SIG-M5 treated with dmso at 0.1 percent for 504 hours (cell line): ENCODE measurements around the gene NPAS2.

Experiments
- DNase-seq: peaks from one replicate; lab custom pipeline; 2025; ENCODE audit not compliant: unreplicated experiment; lab: John Stamatoyannopoulos, UW

Gene NPAS2, protein sequence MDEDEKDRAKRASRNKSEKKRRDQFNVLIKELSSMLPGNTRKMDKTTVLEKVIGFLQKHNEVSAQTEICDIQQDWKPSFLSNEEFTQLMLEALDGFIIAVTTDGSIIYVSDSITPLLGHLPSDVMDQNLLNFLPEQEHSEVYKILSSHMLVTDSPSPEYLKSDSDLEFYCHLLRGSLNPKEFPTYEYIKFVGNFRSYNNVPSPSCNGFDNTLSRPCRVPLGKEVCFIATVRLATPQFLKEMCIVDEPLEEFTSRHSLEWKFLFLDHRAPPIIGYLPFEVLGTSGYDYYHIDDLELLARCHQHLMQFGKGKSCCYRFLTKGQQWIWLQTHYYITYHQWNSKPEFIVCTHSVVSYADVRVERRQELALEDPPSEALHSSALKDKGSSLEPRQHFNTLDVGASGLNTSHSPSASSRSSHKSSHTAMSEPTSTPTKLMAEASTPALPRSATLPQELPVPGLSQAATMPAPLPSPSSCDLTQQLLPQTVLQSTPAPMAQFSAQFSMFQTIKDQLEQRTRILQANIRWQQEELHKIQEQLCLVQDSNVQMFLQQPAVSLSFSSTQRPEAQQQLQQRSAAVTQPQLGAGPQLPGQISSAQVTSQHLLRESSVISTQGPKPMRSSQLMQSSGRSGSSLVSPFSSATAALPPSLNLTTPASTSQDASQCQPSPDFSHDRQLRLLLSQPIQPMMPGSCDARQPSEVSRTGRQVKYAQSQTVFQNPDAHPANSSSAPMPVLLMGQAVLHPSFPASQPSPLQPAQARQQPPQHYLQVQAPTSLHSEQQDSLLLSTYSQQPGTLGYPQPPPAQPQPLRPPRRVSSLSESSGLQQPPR

DNA sequence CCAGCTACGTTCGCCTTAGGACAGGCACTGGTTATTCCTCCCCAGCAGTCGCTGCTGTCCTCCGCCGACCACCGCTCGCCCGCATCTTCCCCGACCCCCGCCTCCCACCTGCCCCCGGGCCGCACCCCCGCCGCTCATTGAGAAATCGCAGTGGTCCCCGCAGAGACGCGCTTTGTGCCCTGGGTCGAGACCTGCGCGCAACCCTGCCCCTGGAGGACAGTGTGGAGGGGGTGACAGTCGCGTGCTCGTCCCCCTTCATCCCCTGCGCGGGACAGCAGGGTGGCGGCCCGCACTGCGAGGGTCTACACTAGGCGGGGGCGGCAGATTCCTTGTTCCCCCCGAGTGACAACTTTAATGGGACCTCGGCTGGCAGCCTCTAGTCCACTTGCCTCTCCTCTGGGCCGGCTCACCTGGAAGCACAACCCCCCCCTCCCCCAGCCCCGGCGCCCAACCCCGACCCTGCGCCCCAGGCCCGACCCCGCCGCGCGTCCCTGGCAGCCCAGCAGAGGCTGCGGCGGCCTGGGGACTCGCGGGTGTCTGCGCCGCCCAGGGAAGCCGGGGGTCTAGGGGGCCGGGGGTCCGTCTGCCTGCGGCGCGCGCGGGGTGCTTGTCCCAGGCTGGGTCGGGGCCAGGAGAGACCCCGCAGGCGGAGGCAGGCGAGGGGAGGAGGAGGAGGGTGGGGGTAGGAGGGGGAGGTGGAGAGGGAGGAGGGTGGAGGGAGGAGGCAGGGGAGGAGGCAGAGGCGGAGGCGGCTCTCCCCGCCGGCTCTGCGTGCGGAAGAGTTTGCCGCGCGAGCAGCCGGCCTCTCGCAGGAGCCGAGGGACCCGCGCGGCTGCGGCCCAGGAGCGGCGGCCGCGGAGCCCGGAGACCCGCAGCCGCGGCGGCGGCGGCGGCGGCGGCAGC is at the start of gene NPAS2:
Gene NPAS2, plus strand, starts transcription at position 770 of the 903 bp plus-strand sequence. CDS start 84,616 bp downstream, outside the sequence.
- no peak for DNase-seq

DNA sequence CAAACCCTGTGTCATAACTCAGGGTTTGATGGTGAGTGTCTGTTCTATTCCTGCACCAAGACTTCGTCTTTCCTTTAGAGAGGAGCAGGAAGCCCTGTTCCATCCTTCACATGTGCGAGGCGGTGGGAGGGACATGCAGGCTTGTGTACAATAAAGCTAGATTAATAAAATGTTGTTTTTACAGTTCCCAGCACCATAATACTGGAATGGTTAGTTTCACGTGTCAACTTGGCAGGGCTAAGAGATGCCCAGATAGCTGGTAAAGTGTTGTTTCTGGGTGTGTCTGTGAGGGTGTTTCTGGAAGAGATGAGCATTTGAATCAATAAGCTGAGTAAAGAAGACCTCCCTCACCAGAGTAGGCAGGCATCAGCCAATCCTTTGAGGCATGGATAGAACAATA is 48.8 kb upstream of the NPAS2 start:
- DNase-seq, result no peak

DNA sequence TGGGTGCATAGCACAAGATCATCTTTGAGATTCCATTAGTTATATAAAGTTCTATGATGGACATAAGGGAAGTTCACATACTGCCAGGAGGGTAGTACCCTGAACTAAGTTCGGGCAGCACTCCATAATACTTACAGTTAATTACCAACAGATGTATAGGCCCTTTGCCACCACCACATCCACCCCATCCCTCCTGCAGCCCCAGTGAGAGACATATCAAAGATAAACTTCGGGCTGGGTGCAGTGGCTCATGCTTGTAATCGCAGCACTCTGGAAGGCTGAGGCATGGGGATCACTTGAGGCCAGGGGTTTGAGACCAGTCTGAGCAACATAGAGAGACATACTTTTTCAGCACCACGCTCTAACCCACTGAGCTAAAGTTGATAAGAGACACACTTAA is 46.4 kb upstream of the NPAS2 start:
- no peak for DNase-seq

DNA sequence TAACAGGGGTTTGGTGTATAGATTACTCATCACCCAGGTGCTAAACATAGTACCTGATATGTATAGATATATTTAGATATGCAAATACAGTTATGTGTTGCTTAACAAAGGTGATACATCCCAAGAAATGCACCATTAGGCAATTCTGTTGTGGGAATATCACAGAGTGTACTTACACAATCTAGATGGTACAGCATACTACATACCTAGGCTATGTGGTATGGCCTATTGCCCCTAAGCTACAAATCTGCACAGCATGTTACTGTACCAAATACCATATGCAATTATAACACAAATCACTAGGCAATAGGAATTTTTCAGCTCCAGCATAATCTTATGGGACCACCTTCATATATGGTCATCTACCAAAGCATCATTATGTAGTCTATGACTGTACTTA is 43.5 kb upstream of the NPAS2 start:
- no peak for DNase-seq

DNA sequence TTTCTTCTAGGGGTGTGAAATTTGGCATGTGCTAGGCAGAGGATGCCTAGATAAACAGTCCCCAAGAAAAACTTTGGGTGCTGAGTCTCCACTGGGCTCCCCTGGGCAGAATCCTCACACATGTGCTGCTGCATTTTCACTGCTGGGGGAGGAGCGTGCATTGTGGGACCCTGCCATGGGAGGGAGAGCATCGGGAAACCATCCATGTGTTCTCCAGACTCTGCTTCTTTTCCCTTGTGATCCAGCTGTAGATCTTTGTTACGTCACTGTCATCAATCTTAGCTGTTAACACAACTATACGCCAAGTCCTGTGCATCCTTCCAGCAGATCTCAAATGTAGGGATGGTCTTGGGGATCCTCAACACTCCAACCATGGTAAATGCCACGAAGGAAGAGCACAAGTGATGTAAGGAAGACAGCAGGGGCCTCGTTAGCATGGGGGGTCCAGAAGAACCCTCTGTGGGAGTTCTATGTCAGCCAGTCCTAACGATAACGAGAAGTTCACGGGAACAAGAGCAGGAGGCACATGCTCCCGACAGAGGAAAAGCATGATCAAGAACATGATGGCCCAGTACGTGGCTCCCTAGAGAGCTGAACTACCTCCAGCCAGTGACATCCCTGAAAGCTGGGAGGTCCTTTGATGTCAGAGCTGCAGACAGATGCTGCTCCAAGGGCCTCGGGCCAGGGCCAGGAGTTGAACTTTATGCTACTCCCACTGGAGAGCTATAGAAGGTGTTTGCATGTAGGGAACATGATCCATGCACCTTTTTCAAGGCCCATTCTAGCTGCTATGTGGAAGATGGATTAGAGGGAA is 41.1 kb upstream of the NPAS2 start:
- no peak for DNase-seq

DNA sequence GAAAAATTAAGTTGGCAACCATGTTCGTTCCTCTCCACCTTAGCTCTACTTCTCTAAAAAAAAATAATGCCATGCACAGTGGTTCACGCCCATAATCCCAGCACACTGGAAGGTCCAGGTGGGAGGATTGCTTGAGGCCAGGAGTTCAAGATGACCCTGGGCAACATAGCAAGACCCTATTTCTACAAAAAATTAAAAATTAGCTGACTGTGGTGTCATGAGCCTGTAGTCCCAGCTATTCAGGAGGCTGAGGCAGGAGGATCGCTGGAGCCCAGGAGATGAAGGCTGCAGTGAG is 40.1 kb upstream of the NPAS2 start:
- no peak for DNase-seq

DNA sequence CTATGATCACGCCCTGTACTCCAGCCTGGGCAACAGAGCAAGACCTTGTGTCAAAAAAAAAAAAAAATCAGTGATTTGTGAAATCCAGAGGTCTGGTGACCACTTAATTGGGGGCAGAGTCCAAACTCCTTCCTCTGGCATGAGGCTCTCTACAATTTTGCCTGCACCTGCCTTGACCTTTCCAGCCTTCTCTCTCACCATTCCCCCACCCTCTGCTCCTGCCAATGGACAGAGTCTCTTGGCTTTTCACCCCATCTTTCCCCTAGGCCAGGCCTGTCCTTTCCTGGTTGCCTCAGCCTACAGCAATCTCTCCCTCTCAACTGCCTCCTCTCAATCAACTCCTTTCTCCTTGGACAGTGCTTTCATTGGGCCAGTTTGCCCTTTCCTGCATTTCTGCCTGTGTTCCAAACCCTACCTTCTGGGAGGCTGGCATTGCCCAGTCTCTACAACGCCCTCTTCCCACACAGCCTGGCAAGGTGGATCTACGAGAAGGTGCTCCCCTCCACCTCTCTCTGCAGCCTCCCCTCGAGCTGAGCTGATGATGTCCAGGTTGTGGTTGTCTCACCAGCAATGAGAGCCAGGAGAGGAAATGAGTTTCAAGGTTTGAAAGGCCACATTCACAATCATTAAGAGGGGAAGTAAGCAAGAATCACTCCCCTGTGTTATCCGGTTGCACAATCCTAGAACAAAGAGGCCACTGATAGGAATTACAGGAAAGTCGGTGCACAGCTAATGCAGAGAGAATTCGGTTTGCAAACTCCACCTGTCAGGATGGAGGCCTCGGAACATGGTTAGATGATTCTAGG is 39.5 kb upstream of the NPAS2 start:
- peak; percentile 76 for DNase-seq

DNA sequence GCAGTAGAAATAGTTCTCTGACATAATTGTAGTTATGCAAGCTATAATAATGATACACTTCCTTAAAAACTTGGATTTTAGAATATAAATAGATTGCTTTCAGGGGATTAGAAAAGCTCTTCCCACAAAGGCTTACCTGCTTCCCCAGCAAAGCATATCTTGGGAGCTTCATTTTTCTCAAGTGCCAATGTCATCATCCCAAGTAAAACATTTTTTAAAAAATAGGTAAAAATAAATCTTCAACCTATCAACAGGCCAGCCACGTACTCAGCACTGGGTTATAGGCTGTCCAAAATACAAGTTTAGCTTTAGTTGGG is 39.0 kb upstream of the NPAS2 start:
- no peak for DNase-seq

DNA sequence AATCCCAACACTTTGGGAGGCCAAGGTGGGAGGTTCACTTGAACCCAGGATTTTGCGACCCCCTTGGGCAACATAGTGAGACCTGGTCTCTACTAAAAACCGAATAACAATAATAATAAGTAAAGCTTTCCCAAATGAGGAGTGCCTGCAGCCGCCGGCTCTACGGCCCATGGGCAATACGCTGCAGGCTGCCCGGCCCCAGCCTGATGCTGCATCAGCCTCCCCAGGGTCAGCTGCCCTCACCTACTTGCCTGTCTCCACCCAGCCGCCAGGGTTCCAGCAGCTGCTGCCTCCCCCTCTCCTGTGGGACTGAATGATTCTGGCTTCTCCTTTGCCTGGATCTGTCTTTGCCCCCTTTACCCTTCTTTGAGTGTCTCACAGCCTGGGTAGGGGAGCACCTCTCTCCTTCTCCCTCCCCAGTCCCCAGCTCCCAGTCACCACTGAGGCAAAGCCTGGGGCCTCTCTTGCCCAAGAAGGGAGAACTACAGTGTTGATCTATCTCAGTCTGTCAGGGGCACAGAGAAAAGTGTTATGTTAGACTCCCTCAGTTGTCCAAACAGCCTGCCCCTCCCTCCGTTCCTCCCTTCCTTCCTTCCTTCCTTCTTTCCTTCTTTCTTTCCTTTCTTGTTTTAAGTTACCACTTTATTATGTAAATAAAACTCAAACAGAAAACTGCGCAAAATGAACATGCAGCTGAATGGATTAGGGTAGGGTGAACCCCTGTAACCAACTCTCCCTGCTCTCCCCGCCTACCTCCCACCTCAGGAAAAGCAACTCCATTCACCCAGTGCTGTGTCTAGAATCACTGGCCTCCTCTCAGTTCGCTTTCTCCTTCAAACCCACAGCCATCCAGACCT is 38.2 kb upstream of the NPAS2 start:
- DNase-seq, result no peak

DNA sequence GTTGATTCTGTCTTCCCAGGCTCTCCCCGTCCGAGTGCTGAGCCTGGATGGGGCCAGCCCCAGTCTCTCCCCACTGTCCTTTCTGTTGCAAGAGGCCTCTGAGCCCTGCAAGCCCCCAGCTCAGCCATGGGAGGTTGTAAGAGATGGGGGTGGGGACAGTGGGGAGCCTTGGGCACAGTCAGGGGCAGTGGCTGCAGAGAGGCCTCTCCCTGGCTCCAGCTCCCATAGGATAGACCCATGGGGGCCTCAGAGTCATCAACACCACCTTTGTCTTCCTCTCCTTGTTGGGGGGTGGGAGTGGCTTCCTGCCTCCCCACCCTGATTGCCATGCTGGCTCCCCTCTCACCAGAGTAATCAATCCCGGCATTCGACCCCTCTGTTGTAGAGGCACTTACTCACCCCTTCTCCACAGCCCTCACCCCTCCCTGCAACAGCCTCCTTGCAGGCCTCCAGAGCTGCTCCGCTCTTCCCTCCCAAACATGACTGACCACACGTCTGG is 37.5 kb upstream of the NPAS2 start:
- no peak for DNase-seq

DNA sequence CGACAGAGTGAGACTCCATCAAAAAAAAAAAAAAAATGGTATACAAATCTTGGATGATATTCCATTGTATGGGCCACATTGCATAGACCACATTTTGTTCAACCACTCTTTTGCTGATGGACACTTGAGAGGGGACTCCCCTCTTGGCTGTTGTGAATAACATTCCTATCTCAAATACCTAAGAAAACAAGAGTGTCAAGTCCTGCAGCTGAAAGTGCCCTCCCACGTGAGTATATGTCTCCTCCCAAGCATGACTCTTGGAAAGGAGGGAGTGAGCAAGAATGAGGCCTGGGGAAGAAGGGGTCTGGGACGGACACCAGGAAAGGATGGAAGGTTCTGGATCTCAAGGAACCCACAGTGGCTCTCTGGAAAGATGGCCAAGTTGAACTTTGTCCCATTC is 36.0 kb upstream of the NPAS2 start:
- no peak for DNase-seq

DNA sequence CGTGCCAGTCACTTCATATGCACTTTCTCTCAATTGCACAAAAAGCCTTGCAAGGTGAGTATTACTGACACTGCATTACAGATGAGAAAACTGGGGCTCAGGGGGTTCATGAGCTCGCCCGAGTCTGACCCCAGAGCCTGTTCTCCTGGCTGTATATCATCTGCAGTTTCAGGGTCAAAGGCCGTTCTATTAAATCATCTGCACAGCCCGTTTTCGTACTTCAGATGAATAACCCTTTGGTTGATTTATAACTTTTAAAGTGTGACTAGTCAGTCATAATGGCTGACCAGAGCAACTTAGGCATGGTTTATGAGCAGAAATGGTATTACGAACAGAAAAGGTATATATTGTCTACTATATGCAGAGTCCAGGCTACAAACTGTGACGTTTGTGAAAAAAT is 35.3 kb upstream of the NPAS2 start:
- DNase-seq, result no peak

DNA sequence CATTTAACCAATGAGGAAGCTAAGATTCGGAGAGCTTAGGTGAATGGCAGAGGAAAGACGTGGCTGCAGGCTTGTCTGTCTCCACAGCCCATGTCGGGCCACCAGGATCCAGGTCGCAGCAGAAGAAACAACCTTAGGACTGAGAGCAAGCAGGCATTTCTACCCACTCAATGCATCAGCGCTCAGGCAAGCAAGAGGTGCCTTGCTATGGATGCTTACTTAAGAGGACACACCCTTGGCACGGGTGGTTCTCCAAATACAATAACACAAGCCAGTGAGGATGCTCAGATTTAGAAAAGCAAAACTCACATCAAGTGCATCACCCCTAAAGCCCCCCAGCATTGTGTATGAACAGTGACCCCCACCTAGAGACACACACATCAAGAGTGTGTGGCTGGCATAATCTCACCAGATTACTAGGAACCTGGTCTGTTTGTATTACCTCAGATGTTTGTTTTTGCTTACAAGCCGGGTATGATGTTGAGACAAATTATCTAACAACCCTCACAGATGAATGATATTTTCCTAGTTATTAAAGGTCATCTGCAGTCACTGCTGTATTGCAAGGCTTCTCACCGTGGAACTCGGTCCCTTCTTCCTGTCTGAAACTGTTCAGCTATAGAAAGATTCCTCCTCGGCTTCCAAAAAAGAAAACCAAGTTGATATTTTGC is 34.2 kb upstream of the NPAS2 start:
- DNase-seq, result no peak

DNA sequence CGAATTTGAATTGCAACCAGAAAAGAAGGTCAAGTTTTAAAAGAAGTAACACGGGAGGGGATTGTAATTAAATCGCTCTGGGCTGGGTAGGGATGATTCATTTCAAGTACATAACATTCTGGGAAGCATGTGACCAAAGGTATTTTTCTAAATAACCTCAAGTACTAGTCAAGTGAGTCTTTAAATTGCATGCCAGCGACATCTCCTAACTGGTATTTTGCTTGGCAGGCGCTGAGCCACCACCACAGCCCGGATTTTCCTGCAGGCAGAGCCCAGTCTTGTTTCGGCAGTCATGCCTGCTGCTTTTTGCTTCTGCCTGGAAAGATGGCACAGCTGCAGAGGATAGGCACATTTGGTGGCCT is 33.7 kb upstream of the NPAS2 start:
- DNase-seq, result peak; percentile 37

DNA sequence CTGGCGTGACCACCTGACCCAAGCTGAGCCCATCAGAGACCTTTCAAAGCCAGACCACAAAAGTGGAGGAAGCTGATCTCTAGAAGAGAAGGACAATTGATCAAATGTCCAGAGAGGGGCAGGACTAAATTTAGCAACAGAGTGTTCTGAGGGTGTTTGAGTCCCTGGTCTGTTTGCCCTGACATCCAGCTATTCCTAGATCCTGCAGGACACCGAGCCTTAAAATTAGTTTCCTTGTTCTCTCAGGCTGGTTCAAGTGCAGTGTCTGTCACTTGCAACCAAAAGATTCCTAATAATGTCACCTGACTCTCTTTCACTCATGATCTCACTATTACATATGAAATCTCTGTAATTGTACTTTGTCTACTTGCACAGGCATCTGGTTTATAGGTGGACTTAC is 33.0 kb upstream of the NPAS2 start:
- DNase-seq, result no peak

DNA sequence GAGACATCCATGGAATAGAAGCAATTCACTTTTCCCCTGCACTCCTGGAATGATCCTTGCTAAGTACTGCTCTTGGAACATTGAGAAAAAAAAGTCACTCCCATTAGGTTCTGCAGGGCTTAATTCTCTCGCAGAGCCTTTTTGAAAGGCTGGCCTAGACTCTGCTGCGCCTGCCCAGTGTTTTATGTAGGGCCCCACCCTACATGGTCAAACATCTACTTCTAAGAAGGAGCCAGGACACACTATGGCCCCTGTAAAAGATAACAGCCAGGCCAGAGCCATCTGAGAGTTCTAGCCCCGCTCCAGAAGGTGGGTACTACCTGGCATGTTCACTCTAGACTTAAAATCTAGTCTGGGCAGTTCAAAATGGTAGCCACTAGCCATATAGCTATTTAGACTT is 30.6 kb upstream of the NPAS2 start:
- DNase-seq, result no peak

DNA sequence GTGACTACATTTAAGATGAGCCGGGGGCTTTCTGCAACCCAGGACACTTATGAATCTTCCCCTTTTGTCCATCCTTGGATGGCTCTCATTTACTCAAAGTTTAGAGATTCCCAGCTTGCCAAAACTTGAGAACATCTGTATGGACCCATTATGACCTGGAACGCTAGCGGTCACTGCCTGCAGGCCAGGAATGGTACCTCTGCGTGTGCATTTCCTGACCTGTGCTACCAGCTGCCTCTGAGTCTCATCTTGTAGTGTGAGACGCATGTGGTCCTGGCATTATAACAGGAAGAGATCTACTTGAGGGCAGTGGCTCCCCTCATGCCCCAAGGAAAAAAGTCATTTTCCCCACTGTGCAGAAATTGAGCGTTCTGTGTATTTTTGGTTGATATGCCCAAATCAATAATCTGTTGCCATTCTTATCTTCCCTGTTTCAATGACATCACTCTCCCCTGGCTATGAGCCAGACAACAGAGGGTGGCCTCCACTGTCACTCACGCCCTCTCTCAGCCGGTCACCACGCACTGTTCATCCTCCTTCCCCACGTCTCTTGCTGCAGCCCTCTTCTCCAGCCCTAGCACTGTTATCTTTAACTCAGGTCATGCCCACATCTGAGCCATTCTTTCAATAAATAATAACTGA is 28.5 kb upstream of the NPAS2 start:
- DNase-seq, result no peak

DNA sequence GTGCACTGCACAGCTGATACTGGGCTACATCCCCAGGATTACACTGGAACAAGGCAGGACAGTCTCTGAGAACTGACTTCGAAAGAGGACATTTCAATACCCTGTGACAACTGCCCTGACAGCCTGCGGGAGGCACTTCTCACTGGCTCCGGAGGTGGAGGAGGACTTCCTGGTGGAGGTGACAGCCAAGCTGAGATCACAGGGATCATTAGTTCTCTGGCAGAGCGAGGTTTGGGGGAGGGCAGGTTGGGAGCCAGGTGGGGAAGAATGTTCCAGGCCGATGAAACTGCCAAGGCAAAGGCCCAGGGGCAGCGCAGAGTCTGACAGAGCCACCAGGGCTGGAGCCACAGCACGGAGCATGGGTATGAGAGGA is 28.0 kb upstream of the NPAS2 start:
- DNase-seq, result no peak
